Measurements from ENCODE around the gene ATP5PO. TPM values are rescaled to one million over a fixed set of nuclear protein-coding genes. Genes with fewer than 3 reads are reported as not detected.

ATP5PO gene
- total and polyA plus RNA-seq, 8 donors: 94.7 to 603 (median 358) TPM

- Histone ChIP-seq H3K4me3 (no peak overlapping the region), H3K36me3 (no peaks in the 10 kb centered on the region), H3K4me1 (peaks cover 0 to 15% (median 4%) of the 10 kb centered on the region in 4 donors), H3K27me3 (no peaks in the 10 kb centered on the region), H3K9me3 (no peaks in the 10 kb centered on the region), H3K27ac (no peak overlapping the region)
- TF ChIP-seq POLR2A (IDR thresholded peaks at IDR 0.05) (no peak), CTCF (IDR thresholded peaks at IDR 0.05) (no peak)
- DNase-seq: no peak
- intact Hi-C loops (cut with DNase I; ENCODE audit: low total_unique reads): no loop called here
- WGBS, 5 donors: 85 to 94% (median 89%) methylated on average over 13 of the region's 13 CpGs
These were observed 35.0 kb downstream of the ATP5PO start for GRCh38 chr21:33880626-33881025.

GRCh38 chr21:33878824-33879223 is 36.8 kb downstream of the ATP5PO start:
- Histone ChIP-seq H3K27me3 (no peaks in the 10 kb centered on the region), H3K27ac (no peak overlapping the region), H3K4me1 (peaks cover 0 to 2% (median 0%) of the 10 kb centered on the region in 4 donors), H3K36me3 (no peaks in the 10 kb centered on the region), H3K9me3 (no peaks in the 10 kb centered on the region), H3K4me3 (no peak overlapping the region)
- intact Hi-C loops (cut with DNase I; ENCODE audit: low total_unique reads): no loop called here
- WGBS, 5 donors: 84 to 89% (median 88%) methylated on average over 6 of the region's 6 CpGs
- TF ChIP-seq EP300 (IDR thresholded peaks at IDR 0.05) (no peak), POLR2A (IDR thresholded peaks at IDR 0.05) (no peak)
- DNase-seq: no peak

- 89 to 96% (median 92%) methylated on average over 15 to 20 of the region's 20 CpGs for WGBS, 5 donors
- TF ChIP-seq POLR2A (IDR thresholded peaks at IDR 0.05): no peak
- TF ChIP-seq CTCF (IDR thresholded peaks at IDR 0.05): no peak
- no peak for TF ChIP-seq EP300 (IDR thresholded peaks at IDR 0.05)
- TF ChIP-seq POLR2AphosphoS5 (IDR thresholded peaks at IDR 0.05): no peak
- no peak overlapping the region for H3K4me3 ChIP-seq
- no peak overlapping the region for H3K27ac ChIP-seq
- no peaks in the 10 kb centered on the region for H3K4me1 ChIP-seq
- H3K9me3 ChIP-seq: no peaks in the 10 kb centered on the region
- DNase-seq: no peak
- H3K36me3 ChIP-seq: no peaks in the 10 kb centered on the region
- H3K27me3 ChIP-seq: no peaks in the 10 kb centered on the region
- intact Hi-C loops (cut with DNase I; ENCODE audit: low total_unique reads): no loop called here
These were observed 40.4 kb downstream of the ATP5PO start for GRCh38 chr21:33875026-33875695.

DNA sequence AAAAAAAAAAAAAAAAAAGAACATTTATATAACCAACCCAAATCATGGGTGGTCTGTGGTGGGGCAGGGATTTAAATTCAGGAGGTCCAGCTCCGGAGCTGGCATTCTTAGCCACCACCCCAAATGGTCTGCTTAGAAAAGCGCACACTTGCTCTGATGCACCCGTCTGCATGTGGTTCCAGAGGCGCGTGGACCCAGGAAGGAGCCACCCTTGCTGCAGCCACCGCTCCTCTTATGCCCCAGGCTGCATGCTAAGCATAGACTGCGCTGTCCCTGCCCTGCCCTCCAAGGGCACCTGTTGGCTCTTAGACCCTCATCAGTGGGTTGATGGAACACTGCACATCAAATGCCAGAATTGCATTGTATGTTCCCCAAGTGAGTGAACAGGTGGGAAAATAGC is 41.4 kb downstream of the ATP5PO start:
- Histone ChIP-seq H3K4me1 (no peaks in the 10 kb centered on the region), H3K36me3 (no peaks in the 10 kb centered on the region), H3K27me3 (no peaks in the 10 kb centered on the region), H3K4me3 (no peak overlapping the region), H3K9me3 (no peaks in the 10 kb centered on the region), H3K27ac (no peak overlapping the region)
- 91 to 98% (median 97%) methylated on average over 7 of the region's 7 CpGs for WGBS, 5 donors
- intact Hi-C loops (cut with DNase I; ENCODE audit: low total_unique reads): no loop called here
- TF ChIP-seq EP300 (IDR thresholded peaks at IDR 0.05): no peak
- no peak for TF ChIP-seq POLR2A (IDR thresholded peaks at IDR 0.05)
- TF ChIP-seq POLR2AphosphoS5 (IDR thresholded peaks at IDR 0.05): no peak
- no peak for TF ChIP-seq CTCF (IDR thresholded peaks at IDR 0.05)
- no peak for DNase-seq

DNA sequence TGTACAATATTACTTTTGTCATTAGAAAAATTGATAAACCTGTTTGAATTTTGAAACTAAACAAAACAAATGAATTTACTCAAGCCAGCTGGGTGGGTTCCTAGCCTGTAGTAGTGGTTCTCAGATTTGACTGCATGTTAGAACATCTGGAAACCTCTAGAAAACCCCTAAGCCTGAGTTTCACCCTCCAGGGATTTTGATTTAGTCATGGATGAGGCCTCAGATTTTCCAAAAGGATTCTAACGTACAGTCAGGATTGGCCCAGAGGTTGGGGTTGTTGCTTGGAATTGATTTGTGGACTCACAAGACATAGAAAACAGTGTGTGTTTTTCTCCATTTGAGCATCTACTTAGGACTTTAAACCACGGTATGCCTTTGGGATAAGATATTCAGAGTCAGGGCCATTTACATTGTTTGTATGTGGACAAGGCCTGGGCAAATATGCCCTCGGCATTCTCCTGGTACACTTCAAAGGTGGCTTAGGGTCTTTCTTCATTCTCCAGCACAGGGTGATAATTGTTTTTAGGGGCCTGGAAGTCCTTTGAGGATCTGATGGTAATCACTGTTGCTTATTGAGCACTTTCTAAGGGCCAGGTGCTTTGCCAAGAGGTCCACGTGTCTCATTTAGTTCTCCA is 42.6 kb downstream of the ATP5PO start:
- 73 to 89% (median 77%) methylated on average over 4 of the region's 4 CpGs for WGBS, 5 donors
- Histone ChIP-seq H3K36me3 (no peaks in the 10 kb centered on the region), H3K9me3 (no peaks in the 10 kb centered on the region), H3K4me3 (no peak overlapping the region), H3K4me1 (no peaks in the 10 kb centered on the region), H3K27ac (no peak overlapping the region), H3K27me3 (no peaks in the 10 kb centered on the region)
- no peak for DNase-seq
- TF ChIP-seq EP300 (IDR thresholded peaks at IDR 0.05): no peak
- TF ChIP-seq POLR2AphosphoS5 (IDR thresholded peaks at IDR 0.05): no peak
- TF ChIP-seq CTCF (IDR thresholded peaks at IDR 0.05): no peak
- no peak for TF ChIP-seq POLR2A (IDR thresholded peaks at IDR 0.05)
- intact Hi-C loops (cut with DNase I; ENCODE audit: low total_unique reads): no loop called here
